ENCODE data around the gene KLHL26. TPM values are rescaled to one million over a fixed set of nuclear protein-coding genes. Genes with fewer than 3 reads are reported as not detected.

The KLHL26 gene
- total and polyA plus RNA-seq, 2 of the 4 experiments (the other 2 are of a cell fraction) = 2.2 to 4.7 TPM

- H3K4ac ChIP-seq (ENCODE audit: low read depth, low read length) = no peak overlapping the region
- no peak for DNase-seq
- H3K79me1 ChIP-seq (ENCODE audit: low read depth in 1 of 2, low read length in 2 of 2) = peaks cover 15 to 37% of the 10 kb centered on the region in 2 experiments
- peaks cover 52% of the 10 kb centered on the region for H4K20me1 ChIP-seq (ENCODE audit: insufficient read depth, low read length)
- no peaks in the 10 kb centered on the region for H3K9me3 ChIP-seq (ENCODE audit: control insufficient read depth, insufficient read depth, low read length)
- no peak overlapping the region for H2BK120ac ChIP-seq (ENCODE audit: low read depth, low read length)
- ChIA-PET CTCF (no interaction called here), POLR2A (ENCODE audit: unreplicated experiment) (no interaction called here)
- no peak overlapping the region for H2AFZ ChIP-seq (replicated peaks; ENCODE audit: low read length, poor library complexity)
- H4K5ac ChIP-seq (ENCODE audit: low read depth, low read length) = no peak overlapping the region
- H2BK15ac ChIP-seq (ENCODE audit: low read depth, low read length) = no peak overlapping the region
- ATAC-seq (ENCODE audit: low read depth) = no peak
- TF ChIP-seq MXI1 (IDR thresholded peaks at IDR 0.05; ENCODE audit: borderline replicate concordance, low read depth, low read length) (no peak), BHLHE40 (IDR thresholded peaks at IDR 0.05; ENCODE audit: low read depth, low read length) (no peak), USF2 (IDR thresholded peaks at IDR 0.05; ENCODE audit: low read depth, low read length) (no peak), CEBPB (IDR thresholded peaks at IDR 0.05; ENCODE audit: low read depth, low read length) (no peak), POLR2A (IDR thresholded peaks at IDR 0.05; ENCODE audit: low read depth, low read length) (no peak), CTCF (conservative IDR thresholded peaks at IDR 0.05; ENCODE audit: low read depth, low read length) (no peak), NFE2L2 (IDR thresholded peaks at IDR 0.05; ENCODE audit: low read depth, low read length) (no peak), FOS (IDR thresholded peaks at IDR 0.05; ENCODE audit: low read depth, low read length) (no peak), MAZ (IDR thresholded peaks at IDR 0.05; ENCODE audit: borderline replicate concordance, low read depth, low read length) (no peak), SMC3 (IDR thresholded peaks at IDR 0.05; ENCODE audit: low read depth, low read length) (no peak), CHD1 (IDR thresholded peaks at IDR 0.05; ENCODE audit: low read depth, low read length) (no peak), MAFK (IDR thresholded peaks at IDR 0.05; ENCODE audit: low read depth, low read length) (no peak), RAD21 (IDR thresholded peaks at IDR 0.05; ENCODE audit: low read length) (no peak), RFX5 (IDR thresholded peaks at IDR 0.05; ENCODE audit: low read depth, low read length) (no peak), ELK1 (IDR thresholded peaks at IDR 0.05; ENCODE audit: borderline replicate concordance, low read depth, low read length) (no peak), RCOR1 (IDR thresholded peaks at IDR 0.05; ENCODE audit: insufficient replicate concordance, low read length) (no peak)
- H2BK5ac ChIP-seq (ENCODE audit: low read depth, low read length, poor library complexity, severe bottlenecking) = no peak overlapping the region
- no peak overlapping the region for H3K27ac ChIP-seq (ENCODE audit: insufficient read depth, low read length)
- no peak overlapping the region for H3K9ac ChIP-seq (ENCODE audit: low read depth, low read length)
- BruUV-seq (replicated peaks) = no TSS peak
- no peak overlapping the region for H2AK5ac ChIP-seq (ENCODE audit: low read depth, low read length)
- H3K18ac ChIP-seq (ENCODE audit: low read depth, low read length) = no peak overlapping the region
- H2AK9ac ChIP-seq (replicated peaks; ENCODE audit: low read depth, low read length, poor library complexity) = no peak overlapping the region
- no peak overlapping the region for H3K23ac ChIP-seq (ENCODE audit: low read depth, low read length)
- no peak overlapping the region for H3K4me2 ChIP-seq (ENCODE audit: low read depth, low read length)
- H3K4me1 ChIP-seq (ENCODE audit: control insufficient read depth, insufficient read depth, low read length) = peaks cover 9% of the 10 kb centered on the region; the same call in 1 of the 2 replicates
- intact Hi-C loops (cut with micrococcal nuclease) = no loop called here
- peaks cover 8% of the 10 kb centered on the region; the same call in 1 of the 2 replicates for H3K9me1 ChIP-seq (ENCODE audit: insufficient read depth, low read length)
- no peak overlapping the region for H3K14ac ChIP-seq (replicated peaks; ENCODE audit: low read depth, low read length)
- no peak overlapping the region for H4K8ac ChIP-seq (ENCODE audit: low read depth in 2 of 2, low read length in 2 of 2)
- in situ Hi-C loops (cut with MboI; ENCODE audit: low sequenced_read_pairs) = no loop called here
- H3K4me3 ChIP-seq (ENCODE audit: insufficient read depth, low read depth, low read length) = no peak overlapping the region
- dilution Hi-C loops (cut with HindIII; ENCODE audit: low sequenced_read_pairs, unreplicated experiment) = no loop called here
- no peak overlapping the region for H2BK20ac ChIP-seq (ENCODE audit: low read depth, low read length)
- H3K36me3 ChIP-seq (ENCODE audit: control insufficient read depth, insufficient read depth, low read length) = no peaks in the 10 kb centered on the region; the same call in 1 of the 2 replicates
- H3K27me3 ChIP-seq (ENCODE audit: control insufficient read depth, insufficient read depth, low read length) = no peaks in the 10 kb centered on the region
- H4K91ac ChIP-seq (ENCODE audit: insufficient read depth, low read depth, low read length) = no peak overlapping the region
- no peak overlapping the region for H3K56ac ChIP-seq (ENCODE audit: extremely low read depth, insufficient read depth, low read length)
- WGBS, 2 experiments (ENCODE audit: extremely low coverage in 2 of 2, insufficient read length in 1 of 2) = no CpG with 5 or more reads among the region's 4 CpGs
Measured at GRCh38 chr19:18704054-18704453, 67.2 kb downstream of the KLHL26 start.

Measured in IMR-90 (cell line).